Gastrocnemius medialis (tissue), 4 donors: Measurements from ENCODE around the gene PNCK. TPM values are rescaled to one million over a fixed set of nuclear protein-coding genes. Genes with fewer than 3 reads are reported as not detected.

Source experiments
- ATAC-seq, 2 donors: fragments of 150-250 bp; one replicate each; pipeline ENCODE4 v1.9.1; 2016
- DNase-seq, 2 donors: peaks; one replicate each; pipeline ENCODE4 v3.0.0-alpha.2; 2019
- H3K27ac ChIP-seq, 4 donors: fragments of 200-600 bp; sonication (generic); 1 replicate in 1 of 4; 2 replicates in 3 of 4; pipeline ENCODE4 v1.5.1; 2016 to 2018; ENCODE audit warnings: mild to moderate bottlenecking in 2 of 4, moderate library complexity in 1 of 4
- H3K27me3 ChIP-seq, 3 donors: fragments of 200-600 bp; sonication (generic) in 2 of 3; 1 replicate in 1 of 3; 2 replicates in 2 of 3; pipeline versions ENCODE4 v1.5.1 to v1.6.0; 2016 to 2019; ENCODE audit warnings: mild to moderate bottlenecking in 1 of 3, moderate library complexity in 1 of 3
- H3K36me3 ChIP-seq, 2 donors: fragments of 200-600 bp; sonication (generic) in 1 of 2; one replicate each; pipeline ENCODE4 v1.5.1; 2017 to 2018
- H3K4me1 ChIP-seq, 2 donors: fragments of 200-600 bp; sonication (generic) in 1 of 2; one replicate each; pipeline ENCODE4 v1.5.1; 2016 to 2017; ENCODE audit warnings: mild to moderate bottlenecking in 2 of 2
- H3K4me3 ChIP-seq, 4 donors: fragments of 200-600 bp; sonication (generic) in 3 of 4; 1 replicate in 1 of 4; 2 replicates in 3 of 4; pipeline ENCODE4 v1.5.1; 2016 to 2019; ENCODE audit warnings: mild to moderate bottlenecking in 2 of 4
- H3K9me3 ChIP-seq, 3 donors: fragments of 200-600 bp; sonication (generic) in 2 of 3; 1 replicate in 1 of 3; 2 replicates in 2 of 3; pipeline ENCODE4 v1.5.1; 2016 to 2019
- POLR2A ChIP-seq, 2 donors: fragments of 450-650 bp; IDR thresholded peaks; one replicate each; pipeline ENCODE4 v1.6.1; 2017; ENCODE audit warnings: antibody characterized with exemption in 2 of 2, mild to moderate bottlenecking in 2 of 2, moderate library complexity in 2 of 2
- in situ Hi-C, 4 donors: fragments of 200-750 bp; cut with MboI; loops; one replicate each; pipeline versions ENCODE4 v1.15.0 to v1.8.0; 2017; ENCODE audit warnings: low sequenced_read_pairs in 4 of 4
- intact Hi-C: fragments of 100-400 bp; cut with DNase I; formaldehyde crosslinking; loops from one replicate; pipeline ENCODE4 v1.15.1; 2023; ENCODE audit warnings: low total_unique reads
- total RNA-seq, 4 donors: library from RNA; depleted of rRNA; stranded (reverse); fragments of >200 nt; gene quantifications; one replicate each; pipeline versions ENCODE4 v1.1.0 to v1.2.3, GENCODE V29; 2016
- TF ChIP-seq, protein P1 (sequence below), 5 experiments: fragments of 450-650 bp in 3 of 5; fragments of 200-600 bp in 2 of 5; sonication (generic) in 2 of 5; IDR thresholded peaks in 4 of 5; conservative IDR thresholded peaks in 1 of 5; 1 replicate in 4 of 5; 2 replicates in 1 of 5; pipeline ENCODE4 v1.5.1; 2016 to 2019; ENCODE audit warnings: antibody characterized with exemption in 5 of 5, mild to moderate bottlenecking in 3 of 5, moderate library complexity in 3 of 5

Gene PNCK
- total RNA-seq, 4 donors from 2014 or later: 0.98 to 1.6 TPM; not detected in 2

DNA sequence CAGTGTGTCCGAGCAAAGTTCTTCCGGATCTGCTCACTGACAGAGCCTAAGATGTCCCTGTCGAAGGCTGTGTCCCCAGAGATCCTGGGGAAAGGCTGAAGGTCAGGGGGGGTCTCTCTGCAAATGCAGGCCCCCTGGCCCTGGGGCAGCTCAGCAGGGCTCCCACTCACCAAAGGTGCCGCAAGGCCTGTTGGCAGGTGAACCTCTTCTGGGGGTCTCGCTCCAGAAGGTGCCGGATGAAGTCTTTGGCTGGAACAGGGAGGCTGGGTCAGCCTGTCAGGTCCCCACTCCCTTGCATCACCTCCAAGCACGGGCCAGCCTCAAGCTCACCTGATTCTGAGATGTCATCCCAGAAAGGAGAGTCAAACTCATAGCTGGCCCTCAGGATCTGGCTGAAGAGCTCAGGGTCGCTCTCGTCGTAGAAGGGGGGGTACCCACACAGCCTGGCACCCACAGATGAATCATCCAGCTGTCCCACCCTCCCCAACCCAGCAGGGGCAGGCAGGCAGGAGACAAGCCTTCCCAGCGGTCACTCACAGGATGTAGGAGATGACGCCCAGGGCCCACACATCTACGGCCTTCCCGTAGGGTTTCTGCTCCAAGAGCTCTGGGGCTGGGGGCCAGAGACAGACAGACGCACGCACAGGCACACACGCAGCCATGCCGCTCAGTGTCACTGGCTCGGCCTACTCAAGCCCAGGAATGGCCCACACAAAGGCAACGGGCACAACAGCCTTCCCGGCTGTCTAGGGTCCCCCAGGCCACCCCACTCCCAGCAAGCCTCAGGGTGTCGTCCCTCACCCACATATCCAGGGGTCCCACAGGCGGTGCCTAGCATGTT is 2.6 kb downstream of the PNCK start:
- Histone ChIP-seq H3K36me3 (no peaks in the 10 kb centered on the region), H3K9me3 (no peaks in the 10 kb centered on the region), H3K4me3 (no peak overlapping the region), H3K4me1 (peaks cover 0 to 5% of the 10 kb centered on the region in 2 donors), H3K27me3 (peaks cover 0 to 12% (median 11%) of the 10 kb centered on the region in 3 donors), H3K27ac (no peak overlapping the region)
- in situ Hi-C loops: loop anchor here in 1 of 4 donors (25.0 kb wide), 1 partner anchor 709 kb away; no protein-coding TSS in a partner anchor
- intact Hi-C loops: no loop called here
- no peak for ATAC-seq
- TF ChIP-seq, protein P1, sequence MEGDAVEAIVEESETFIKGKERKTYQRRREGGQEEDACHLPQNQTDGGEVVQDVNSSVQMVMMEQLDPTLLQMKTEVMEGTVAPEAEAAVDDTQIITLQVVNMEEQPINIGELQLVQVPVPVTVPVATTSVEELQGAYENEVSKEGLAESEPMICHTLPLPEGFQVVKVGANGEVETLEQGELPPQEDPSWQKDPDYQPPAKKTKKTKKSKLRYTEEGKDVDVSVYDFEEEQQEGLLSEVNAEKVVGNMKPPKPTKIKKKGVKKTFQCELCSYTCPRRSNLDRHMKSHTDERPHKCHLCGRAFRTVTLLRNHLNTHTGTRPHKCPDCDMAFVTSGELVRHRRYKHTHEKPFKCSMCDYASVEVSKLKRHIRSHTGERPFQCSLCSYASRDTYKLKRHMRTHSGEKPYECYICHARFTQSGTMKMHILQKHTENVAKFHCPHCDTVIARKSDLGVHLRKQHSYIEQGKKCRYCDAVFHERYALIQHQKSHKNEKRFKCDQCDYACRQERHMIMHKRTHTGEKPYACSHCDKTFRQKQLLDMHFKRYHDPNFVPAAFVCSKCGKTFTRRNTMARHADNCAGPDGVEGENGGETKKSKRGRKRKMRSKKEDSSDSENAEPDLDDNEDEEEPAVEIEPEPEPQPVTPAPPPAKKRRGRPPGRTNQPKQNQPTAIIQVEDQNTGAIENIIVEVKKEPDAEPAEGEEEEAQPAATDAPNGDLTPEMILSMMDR (IDR thresholded peaks at IDR 0.05 in 4 of 5, conservative IDR thresholded peaks at IDR 0.05 in 1 of 5): no peak
- TF ChIP-seq POLR2A (IDR thresholded peaks at IDR 0.05): no peak
- DNase-seq: no peak

DNA sequence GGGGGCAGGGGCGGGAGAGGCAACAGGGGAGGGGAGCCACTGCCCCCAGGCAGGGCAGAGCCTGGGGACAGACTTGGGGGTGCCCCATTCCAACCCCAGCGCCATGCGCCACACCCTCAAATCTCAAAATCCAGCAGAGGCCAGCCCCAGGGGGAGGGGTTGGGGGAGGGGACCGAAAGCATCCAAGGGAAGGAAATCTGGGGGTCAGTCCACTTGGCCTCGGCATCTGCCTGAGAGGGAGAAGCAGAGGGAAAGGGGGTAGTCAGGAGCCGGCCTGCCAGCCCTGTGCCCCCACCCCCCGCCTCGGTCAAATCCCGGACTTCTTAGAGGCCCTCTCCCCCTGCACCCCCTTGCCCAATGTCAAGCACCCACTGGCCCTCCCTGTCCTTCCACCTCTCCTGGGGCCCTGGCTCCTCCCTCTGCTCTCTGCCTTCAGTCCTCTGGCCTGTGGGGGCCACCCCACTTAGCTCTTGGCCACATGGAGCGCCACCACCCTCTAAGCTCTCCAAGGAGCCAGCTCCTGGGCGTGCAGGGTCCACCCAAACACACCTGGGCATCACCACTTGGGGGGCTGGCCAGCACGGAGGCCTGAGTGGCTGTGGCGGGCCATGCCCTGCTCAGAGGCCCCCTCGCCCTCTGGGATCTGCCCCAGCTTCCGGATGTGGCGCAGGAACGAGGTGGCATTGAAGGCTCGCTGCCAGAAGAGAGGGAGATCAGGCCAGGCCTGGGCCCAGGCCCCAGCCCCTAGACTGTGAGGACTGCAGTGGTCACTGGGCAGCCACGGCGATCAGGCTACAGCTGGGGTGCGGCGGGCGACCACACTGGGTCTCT is 3.5 kb downstream of the PNCK start:
- ATAC-seq (no peak), DNase-seq (no peak)
- TF ChIP-seq, protein P1 (IDR thresholded peaks at IDR 0.05 in 4 of 5, conservative IDR thresholded peaks at IDR 0.05 in 1 of 5): no peak
- no peak for TF ChIP-seq POLR2A (IDR thresholded peaks at IDR 0.05)
- Histone ChIP-seq H3K9me3 (no peaks in the 10 kb centered on the region), H3K27ac (no peak overlapping the region), H3K4me1 (peaks cover 0 to 5% of the 10 kb centered on the region in 2 donors), H3K27me3 (peaks cover 0 to 9% (median 5%) of the 10 kb centered on the region in 3 donors), H3K4me3 (no peak overlapping the region), H3K36me3 (no peaks in the 10 kb centered on the region)
- in situ Hi-C loops: loop anchor here (5.0 to 25.0 kb wide), 4 partner anchors 113 to 708 kb away; no protein-coding TSS in a partner anchor
- intact Hi-C loops: loop anchor here (2.0 to 10.0 kb wide), 2 partner anchors 61 to 715 kb away; no protein-coding TSS in a partner anchor

DNA sequence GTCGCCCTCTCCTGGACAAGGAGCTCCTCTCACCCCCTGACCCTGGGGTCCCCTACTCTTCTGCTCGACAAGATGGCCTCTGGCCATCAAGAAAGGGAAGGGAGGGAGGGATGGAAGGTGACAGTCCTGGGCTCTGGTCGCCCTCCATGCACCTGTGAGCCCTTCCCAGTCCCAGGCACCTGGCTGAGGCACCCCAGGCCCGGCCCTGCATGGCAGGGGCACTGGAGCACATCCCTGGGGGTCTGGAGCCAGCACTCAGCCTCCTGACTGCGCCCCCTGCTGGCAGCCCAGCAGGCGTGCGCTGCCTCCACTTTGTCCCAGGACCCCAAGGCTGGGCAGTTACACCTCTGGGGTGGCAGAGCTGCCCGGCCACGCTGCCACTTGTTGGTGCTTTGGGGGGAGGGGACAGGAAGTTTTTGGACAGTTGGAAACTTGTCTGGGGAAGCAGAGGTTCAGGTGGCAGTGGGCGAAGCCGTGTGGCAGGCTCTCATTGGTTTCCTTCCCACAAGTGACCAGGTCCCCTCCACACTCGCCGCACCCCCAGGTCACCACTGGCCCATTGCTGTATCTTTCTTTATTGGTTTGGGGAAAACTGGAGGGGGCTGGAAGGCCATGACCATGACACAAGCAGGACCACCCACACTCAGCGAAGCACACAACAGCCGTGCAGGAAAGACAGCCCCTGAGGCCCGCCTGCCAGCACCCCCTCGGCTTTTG is 4.3 kb downstream of the PNCK start:
- H3K27ac ChIP-seq: no peak overlapping the region
- ATAC-seq (peak in 1 of 2 donors; percentile 15), DNase-seq (no peak)
- intact Hi-C loops: loop anchor here (2.0 to 10.0 kb wide), 2 partner anchors 61 to 715 kb away; no protein-coding TSS in a partner anchor
- no peaks in the 10 kb centered on the region for H3K36me3 ChIP-seq
- peaks cover 0 to 7% (median 0%) of the 10 kb centered on the region in 3 donors for H3K27me3 ChIP-seq
- H3K9me3 ChIP-seq: no peaks in the 10 kb centered on the region
- H3K4me1 ChIP-seq: peaks cover 0 to 5% of the 10 kb centered on the region in 2 donors
- in situ Hi-C loops: loop anchor here (5.0 to 25.0 kb wide), 4 partner anchors 112 to 707 kb away; no protein-coding TSS in a partner anchor
- TF ChIP-seq, protein P1 (IDR thresholded peaks at IDR 0.05 in 4 of 5, conservative IDR thresholded peaks at IDR 0.05 in 1 of 5): peak; percentile 28 to 75 (median 59)
- TF ChIP-seq POLR2A (IDR thresholded peaks at IDR 0.05): no peak
- H3K4me3 ChIP-seq: no peak overlapping the region
